ENCODE data around the gene RCOR1. TPM values are rescaled to one million over a fixed set of nuclear protein-coding genes. Genes with fewer than 3 reads are reported as not detected.

The RCOR1 gene
- total RNA-seq, 2 donors from 2014 or later: 17.9 to 33.5 TPM

GRCh38 chr14:102726191-102726949 lies 133.9 kb downstream of the RCOR1 start:
- ATAC-seq (no peak), DNase-seq (no peak)
- H3K9me3 ChIP-seq (ENCODE audit: control insufficient read depth, low read length, poor library complexity, severe bottlenecking): no peaks in the 10 kb centered on the region
- no peak overlapping the region for H3K4me3 Mint-ChIP-seq
- H3K4me1 Mint-ChIP-seq: no peaks in the 10 kb centered on the region
- peaks cover 14% of the 10 kb centered on the region for H3K36me3 Mint-ChIP-seq (ENCODE audit: low read depth)
- H3K27me3 Mint-ChIP-seq: no peaks in the 10 kb centered on the region
- H3K27ac Mint-ChIP-seq: no peak overlapping the region

DNA sequence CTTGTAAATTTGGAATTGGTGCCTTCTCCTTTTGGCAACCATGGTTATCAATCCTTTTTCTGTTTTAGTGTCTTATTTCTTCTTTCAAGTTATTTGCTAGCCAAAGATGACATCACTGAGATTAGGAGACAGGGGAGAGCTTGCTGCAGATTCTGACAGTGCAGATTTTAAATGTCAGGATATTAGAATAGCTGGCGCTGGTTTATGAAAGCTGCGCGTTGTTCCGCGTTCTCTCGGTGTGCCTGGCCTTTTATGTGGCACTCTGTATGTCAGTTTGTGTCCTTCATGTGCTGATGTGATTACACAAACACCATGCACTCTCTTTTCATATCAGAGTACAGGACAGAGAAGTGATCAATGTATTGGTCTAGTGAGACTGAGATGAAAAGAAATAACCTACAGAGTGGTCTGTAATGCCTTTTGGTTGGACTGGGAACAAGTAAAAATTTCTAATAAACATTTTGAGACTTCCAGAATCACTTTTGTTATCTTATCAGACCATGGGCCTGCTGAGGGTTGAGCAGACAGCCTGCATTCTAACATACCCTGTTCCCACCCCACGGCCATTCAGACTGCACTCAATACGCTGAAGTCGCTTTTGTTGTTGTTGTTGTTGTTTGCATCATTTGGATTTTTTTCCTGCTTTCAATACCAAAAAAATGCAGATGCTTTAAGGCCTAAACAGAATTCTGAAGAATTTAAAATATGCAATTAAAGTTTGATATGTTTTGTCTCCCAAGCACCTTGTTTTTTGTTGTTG lies 135.1 kb downstream of the RCOR1 start:
- no peak for ATAC-seq
- peaks cover 14% of the 10 kb centered on the region for H3K36me3 Mint-ChIP-seq (ENCODE audit: low read depth)
- no peak overlapping the region for H3K27ac Mint-ChIP-seq
- no peaks in the 10 kb centered on the region for H3K4me1 Mint-ChIP-seq
- no peaks in the 10 kb centered on the region for H3K27me3 Mint-ChIP-seq
- H3K9me3 ChIP-seq (ENCODE audit: control insufficient read depth, low read length, poor library complexity, severe bottlenecking): no peaks in the 10 kb centered on the region
- no peak overlapping the region for H3K4me3 Mint-ChIP-seq
- DNase-seq: no peak

DNA sequence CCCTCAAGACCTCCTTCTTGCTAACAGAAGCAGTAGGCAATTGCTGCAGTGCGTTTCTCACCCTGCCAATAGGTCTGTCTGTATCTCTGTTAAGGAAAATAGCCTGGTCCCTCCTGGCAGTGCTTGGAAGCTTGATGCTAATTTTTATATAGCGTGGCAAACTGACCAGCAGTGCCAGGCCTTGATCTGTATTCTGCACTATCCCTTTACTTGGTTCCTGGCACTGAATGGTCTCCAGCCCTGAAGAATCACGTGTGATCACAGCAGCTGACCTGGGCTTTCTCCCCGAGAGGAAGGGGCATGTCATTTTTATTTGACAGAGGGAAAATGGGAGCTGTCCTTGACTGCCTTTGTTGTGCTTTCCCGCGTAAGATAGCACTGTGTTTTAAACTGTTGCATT lies 136.1 kb downstream of the RCOR1 start:
- Mint-ChIP-seq H3K4me1 (no peaks in the 10 kb centered on the region), H3K4me3 (no peak overlapping the region), H3K27me3 (no peaks in the 10 kb centered on the region), H3K27ac (no peak overlapping the region), H3K36me3 (ENCODE audit: low read depth) (peaks cover 16% of the 10 kb centered on the region)
- no peak for DNase-seq
- ATAC-seq: no peak
- no peaks in the 10 kb centered on the region for H3K9me3 ChIP-seq (ENCODE audit: control insufficient read depth, low read length, poor library complexity, severe bottlenecking)

DNA sequence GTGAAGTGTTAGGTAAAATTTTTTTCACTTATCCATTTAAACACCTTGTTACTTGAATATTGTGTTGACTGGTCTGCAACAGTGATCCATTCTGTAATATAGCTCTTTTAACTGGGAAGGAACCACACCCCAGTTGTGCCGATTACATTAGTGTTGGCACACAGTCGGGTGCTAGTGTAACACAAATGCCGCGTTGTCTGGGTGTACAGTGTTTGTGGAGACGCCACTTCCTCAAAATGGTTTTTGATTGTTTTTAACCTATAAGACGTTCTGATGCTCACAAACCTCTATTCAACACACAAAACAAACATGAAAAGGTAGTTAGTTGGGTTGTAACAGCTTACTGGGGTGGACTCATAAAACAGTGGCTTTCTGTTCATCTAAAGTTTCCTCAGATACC lies 136.8 kb downstream of the RCOR1 start:
- ATAC-seq: no peak
- Mint-ChIP-seq H3K27ac (no peak overlapping the region), H3K27me3 (no peaks in the 10 kb centered on the region), H3K36me3 (ENCODE audit: low read depth) (peaks cover 13% of the 10 kb centered on the region), H3K4me3 (no peak overlapping the region), H3K4me1 (no peaks in the 10 kb centered on the region)
- H3K9me3 ChIP-seq (ENCODE audit: control insufficient read depth, low read length, poor library complexity, severe bottlenecking): no peaks in the 10 kb centered on the region
- DNase-seq: no peak

DNA sequence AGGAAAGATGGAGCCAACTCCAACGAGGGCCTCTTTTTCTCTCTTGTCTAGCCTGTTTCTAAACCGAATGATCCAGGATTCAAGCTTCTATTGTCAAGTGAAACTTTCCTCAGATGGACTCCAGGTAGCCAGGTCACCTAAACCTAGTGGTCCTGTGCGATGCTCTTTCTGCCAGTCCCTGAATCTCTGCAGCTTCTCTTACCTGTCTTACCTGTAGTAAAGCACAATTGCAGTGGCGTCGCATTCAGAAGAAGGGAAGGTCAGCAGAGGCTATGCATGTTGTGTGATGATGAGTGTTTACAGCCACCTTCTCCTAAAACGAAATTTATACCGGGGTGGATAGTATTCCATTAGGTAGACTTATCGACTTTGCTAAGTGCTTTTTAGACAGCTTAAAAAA lies 137.4 kb downstream of the RCOR1 start:
- H3K9me3 ChIP-seq (ENCODE audit: control insufficient read depth, low read length, poor library complexity, severe bottlenecking): no peaks in the 10 kb centered on the region
- Mint-ChIP-seq H3K4me1 (no peaks in the 10 kb centered on the region), H3K36me3 (ENCODE audit: low read depth) (peaks cover 13% of the 10 kb centered on the region), H3K27me3 (no peaks in the 10 kb centered on the region), H3K27ac (no peak overlapping the region), H3K4me3 (no peak overlapping the region)
- DNase-seq (no peak), ATAC-seq (no peak)

DNA sequence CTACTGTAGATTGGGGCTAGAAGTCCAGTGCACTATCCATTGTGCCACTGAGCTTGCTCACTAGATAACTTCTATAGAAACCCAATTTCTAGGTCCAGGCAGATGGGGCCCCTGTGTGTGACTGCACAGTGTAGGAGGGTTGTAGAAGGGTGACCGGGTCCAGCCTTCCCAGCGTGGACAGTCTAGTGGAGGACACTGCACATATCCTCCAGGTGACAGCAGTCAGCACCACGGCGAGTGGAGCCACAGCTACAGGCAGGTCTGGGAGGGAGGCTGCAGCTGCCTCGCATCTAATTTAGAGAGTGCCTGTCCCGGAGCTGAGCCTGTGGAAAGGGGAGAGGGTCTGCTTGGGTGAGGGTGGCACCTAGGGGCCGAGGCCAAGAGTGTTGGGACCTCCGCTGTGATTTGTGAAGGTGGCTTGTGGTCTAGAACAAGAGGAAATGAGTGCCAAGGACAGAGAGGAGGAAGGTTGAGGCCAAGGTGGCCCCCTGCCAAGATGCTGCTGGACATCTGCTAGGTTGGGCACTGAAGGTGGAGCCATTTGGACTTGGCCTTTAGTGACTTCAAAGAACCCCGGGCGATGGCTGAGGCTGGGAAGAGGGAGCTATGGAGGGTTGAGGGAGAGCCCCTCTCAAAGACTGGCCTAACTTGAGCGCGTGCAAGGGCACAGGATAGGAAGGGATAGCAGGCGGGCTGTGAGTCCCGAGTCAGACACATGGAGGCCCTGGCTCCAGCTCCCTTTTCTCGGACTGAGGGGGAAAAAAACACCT lies 138.8 kb downstream of the RCOR1 start:
- Mint-ChIP-seq H3K27ac (no peak overlapping the region), H3K27me3 (no peaks in the 10 kb centered on the region), H3K36me3 (ENCODE audit: low read depth) (peaks cover 11% of the 10 kb centered on the region), H3K4me1 (peaks cover 4% of the 10 kb centered on the region), H3K4me3 (no peak overlapping the region)
- DNase-seq: no peak
- ATAC-seq: no peak
- H3K9me3 ChIP-seq (ENCODE audit: control insufficient read depth, low read length, poor library complexity, severe bottlenecking): no peaks in the 10 kb centered on the region

GRCh38 chr14:102731871-102732800 lies 139.7 kb downstream of the RCOR1 start:
- Mint-ChIP-seq H3K36me3 (ENCODE audit: low read depth) (peaks cover 8% of the 10 kb centered on the region), H3K4me1 (peaks cover 4% of the 10 kb centered on the region), H3K27me3 (no peaks in the 10 kb centered on the region), H3K27ac (no peak overlapping the region), H3K4me3 (no peak overlapping the region)
- DNase-seq (no peak), ATAC-seq (no peak)
- H3K9me3 ChIP-seq (ENCODE audit: control insufficient read depth, low read length, poor library complexity, severe bottlenecking): no peaks in the 10 kb centered on the region

- H3K9me3 ChIP-seq (ENCODE audit: control insufficient read depth, low read length, poor library complexity, severe bottlenecking): no peaks in the 10 kb centered on the region
- Mint-ChIP-seq H3K27me3 (no peaks in the 10 kb centered on the region), H3K4me3 (no peak overlapping the region), H3K4me1 (peaks cover 4% of the 10 kb centered on the region), H3K27ac (peak overlapping the region; percentile 69), H3K36me3 (ENCODE audit: low read depth) (peaks cover 8% of the 10 kb centered on the region)
- ATAC-seq: no peak
- DNase-seq: no peak
These were observed 140.5 kb downstream of the RCOR1 start for GRCh38 chr14:102732924-102733323.

- no peak overlapping the region for H3K4me3 Mint-ChIP-seq
- no peak for DNase-seq
- peaks cover 8% of the 10 kb centered on the region for H3K36me3 Mint-ChIP-seq (ENCODE audit: low read depth)
These were observed 140.9 kb downstream of the RCOR1 start for GRCh38 chr14:102733326-102733725.

GRCh38 chr14:102734436-102734835 lies 142.0 kb downstream of the RCOR1 start:
- Mint-ChIP-seq H3K36me3 (ENCODE audit: low read depth) (peaks cover 8% of the 10 kb centered on the region), H3K4me3 (no peak overlapping the region), H3K4me1 (peaks cover 4% of the 10 kb centered on the region), H3K27me3 (no peaks in the 10 kb centered on the region), H3K27ac (no peak overlapping the region)
- ATAC-seq (no peak), DNase-seq (no peak)
- H3K9me3 ChIP-seq (ENCODE audit: control insufficient read depth, low read length, poor library complexity, severe bottlenecking): no peaks in the 10 kb centered on the region

More at GRCh38 chr14:102733326-102733725, 140.9 kb downstream of the RCOR1 start:
- no peak for ATAC-seq
- no peaks in the 10 kb centered on the region for H3K9me3 ChIP-seq (ENCODE audit: control insufficient read depth, low read length, poor library complexity, severe bottlenecking)
- H3K4me1 Mint-ChIP-seq: peaks cover 4% of the 10 kb centered on the region
- H3K27ac Mint-ChIP-seq: peak overlapping the region; percentile 69
- H3K27me3 Mint-ChIP-seq: no peaks in the 10 kb centered on the region

DNA sequence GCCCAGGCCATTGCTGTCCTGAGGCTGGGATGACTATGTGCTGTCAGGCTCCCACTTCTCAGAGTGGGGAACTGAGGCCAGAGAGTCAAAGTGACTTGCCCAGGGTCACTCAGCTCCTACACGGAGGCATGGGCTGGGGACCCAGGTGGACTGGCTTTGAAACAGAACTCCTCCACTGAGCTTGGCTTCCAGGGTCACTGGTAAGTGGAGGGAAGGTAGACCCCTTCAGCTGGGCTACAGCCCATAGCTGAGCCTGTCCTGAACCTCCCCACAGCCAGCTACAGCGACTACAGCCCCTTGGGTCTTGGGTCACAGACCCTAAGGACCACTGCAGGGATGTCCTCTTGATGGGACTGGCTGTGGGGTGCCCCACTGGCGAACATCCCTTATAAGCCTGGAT lies 144.5 kb downstream of the RCOR1 start:
- no peaks in the 10 kb centered on the region for H3K27me3 Mint-ChIP-seq
- no peaks in the 10 kb centered on the region for H3K9me3 ChIP-seq (ENCODE audit: control insufficient read depth, low read length, poor library complexity, severe bottlenecking)
- H3K4me1 Mint-ChIP-seq: peaks cover 4% of the 10 kb centered on the region
- H3K36me3 Mint-ChIP-seq (ENCODE audit: low read depth): peaks cover 6% of the 10 kb centered on the region
- DNase-seq (no peak), ATAC-seq (no peak)
- no peak overlapping the region for H3K4me3 Mint-ChIP-seq
- H3K27ac Mint-ChIP-seq: no peak overlapping the region

DNA sequence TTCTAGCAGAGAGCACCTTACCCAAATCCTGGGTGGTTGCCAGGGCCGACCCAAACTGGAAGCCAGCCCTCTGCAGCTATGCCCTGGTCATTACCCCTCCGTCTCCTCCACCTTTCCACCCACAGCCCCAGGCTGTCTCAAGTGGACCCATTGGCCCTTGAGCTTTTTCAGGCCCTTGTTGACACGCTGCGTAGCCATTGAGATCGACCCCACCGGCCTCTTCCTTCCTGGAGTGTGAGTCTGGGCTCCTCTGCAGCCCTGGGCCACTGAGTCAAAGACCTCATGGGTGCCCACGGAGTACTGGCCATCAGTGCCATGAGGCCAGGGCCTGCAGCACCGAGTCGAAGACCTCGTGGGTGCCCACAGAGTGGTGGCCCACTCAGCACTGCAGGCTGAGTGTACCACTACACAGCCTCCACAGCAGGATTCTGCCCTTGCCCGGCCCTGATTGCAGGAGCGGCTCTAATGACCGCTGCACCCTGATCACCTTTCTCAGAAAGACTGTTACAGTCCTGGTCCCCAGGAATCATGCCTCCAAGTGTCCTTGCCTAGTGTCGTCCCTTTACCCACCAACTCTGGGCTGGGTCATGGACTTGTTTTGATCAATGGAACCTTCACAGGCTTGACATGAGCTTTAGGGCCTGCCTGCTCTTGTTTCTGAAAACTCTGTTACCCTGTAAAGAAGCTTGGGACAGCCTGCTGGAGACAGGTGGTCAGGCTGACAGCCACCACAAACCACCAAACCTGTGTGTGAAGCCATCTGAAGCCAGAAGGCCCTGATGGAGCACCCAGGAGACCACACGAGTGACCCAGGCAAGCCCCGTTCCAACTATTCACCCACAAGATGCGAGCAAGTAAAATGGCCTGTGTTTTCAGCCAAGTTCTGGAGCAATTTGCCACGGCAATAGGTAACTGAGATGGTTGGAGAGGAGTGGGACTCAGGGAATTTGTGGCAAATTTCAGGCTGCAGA lies 145.2 kb downstream of the RCOR1 start:
- H3K9me3 ChIP-seq (ENCODE audit: control insufficient read depth, low read length, poor library complexity, severe bottlenecking): no peaks in the 10 kb centered on the region
- Mint-ChIP-seq H3K27ac (no peak overlapping the region), H3K4me3 (no peak overlapping the region), H3K36me3 (ENCODE audit: low read depth) (peaks cover 6% of the 10 kb centered on the region), H3K4me1 (peaks cover 4% of the 10 kb centered on the region), H3K27me3 (no peaks in the 10 kb centered on the region)
- ATAC-seq (no peak), DNase-seq (no peak)
